Kidney (tissue), 14 donors: Measurements from ENCODE around the gene NUFIP1. TPM values are rescaled to one million over a fixed set of nuclear protein-coding genes. Genes with fewer than 3 reads are reported as not detected.

Experiments
- DNase-seq, 5 donors: peaks; one replicate each; pipeline ENCODE4 v3.0.0-alpha.2; 2013 to 2020
- FAIRE-seq: peaks from 2 replicates; lab custom pipeline; 2012; peaks lifted over from hg19 to GRCh38; lab: Jason Lieb, UNC
- H3K27ac ChIP-seq, 2 donors: one replicate each; pipeline ENCODE4 v1.7.0; 2013; ENCODE audit warnings: low read depth in 2 of 2, low read length in 2 of 2, inconsistent platforms in 1 of 2
- H3K27me3 ChIP-seq: one replicate; pipeline ENCODE4 v1.7.1; 2013; ENCODE audit warnings: low read length, inconsistent platforms; ENCODE audit not compliant: control insufficient read depth, insufficient read depth
- H3K36me3 ChIP-seq, 3 donors: one replicate each; pipeline versions ENCODE4 v1.7.0 to v1.7.1; 2013; ENCODE audit warnings: low read length in 3 of 3, control low read depth in 1 of 3, inconsistent platforms in 1 of 3; ENCODE audit not compliant: insufficient read depth in 3 of 3, control insufficient read depth in 2 of 3
- H3K4me1 ChIP-seq, 3 donors: one replicate each; pipeline versions ENCODE4 v1.7.0 to v1.7.1; 2013; ENCODE audit warnings: low read length in 3 of 3, inconsistent platforms in 1 of 3, low read depth in 1 of 3; ENCODE audit not compliant: control insufficient read depth in 2 of 3, insufficient read depth in 2 of 3
- H3K4me3 ChIP-seq, 3 donors: one replicate each; pipeline versions ENCODE4 v1.7.0 to v1.8.1; 2013; ENCODE audit warnings: low read length in 3 of 3, control low read depth in 1 of 3, inconsistent platforms in 1 of 3
- H3K9ac ChIP-seq, 3 donors: one replicate each; pipeline versions ENCODE4 v1.7.0 to v1.7.1; 2013; ENCODE audit warnings: low read length in 3 of 3, control low read depth in 1 of 3, inconsistent platforms in 1 of 3
- H3K9me3 ChIP-seq, 3 donors: one replicate each; pipeline versions ENCODE4 v1.7.0 to v1.7.1; 2013; ENCODE audit warnings: low read length in 3 of 3, control low read depth in 1 of 3, inconsistent platforms in 1 of 3; ENCODE audit not compliant: control insufficient read depth in 2 of 3, insufficient read depth in 1 of 3
- CTCF ChIP-seq: IDR thresholded peaks from 3 replicates; pipeline ENCODE4 v1.5.1; 2012; ENCODE audit warnings: mild to moderate bottlenecking, moderate library complexity, borderline replicate concordance; ENCODE audit not compliant: insufficient read depth; ENCODE audit errors: extremely low read depth
- intact Hi-C: fragments of 100-400 bp; cut with DNase I; formaldehyde crosslinking; loops from one replicate; pipeline ENCODE4 v1.11.1; 2022
- polyA plus RNA-seq: library from polyadenylated mRNA; stranded (reverse); fragments of 350-450 nt; fragmentation: Illumina TruSeq; extraction: RNeasy Lipid Tissue Mini Kit (QIAGEN cat#74804); gene quantifications from one replicate; pipeline ENCODE4 v1.2.3, GENCODE V29; 2014; ENCODE audit warnings: low read depth, low replicate concordance; ENCODE audit not compliant: insufficient read depth
- total RNA-seq: library from RNA; stranded (reverse); fragmentation: NEBNext Ultra II Directional; extraction: Animal tissue kit (Norgen Biotek cat#: 25700); gene quantifications from one replicate; pipeline ENCODE4 v1.2.1, GENCODE V29; 2021
- donor health status: control.
- donor health status: control.
- donor health status: control.
- donor health status: control.
- donor health status: control.
- donor health status: DM: yes; HTN: yes; CAD: no.
- donor health status: Normal renal cell carcinoma (clear cell type).

The NUFIP1 gene
- total and polyA plus RNA-seq, 2 donors from 2014 or later, result 3.4 to 5.5 TPM

- DNase-seq (no peak), FAIRE-seq (no peak)
- Histone ChIP-seq H3K9me3 (peaks cover 0 to 7% (median 3%) of the 10 kb centered on the region in 3 donors), H3K36me3 (peaks cover 6 to 13% (median 8%) of the 10 kb centered on the region in 3 donors), H3K4me3 (no peak overlapping the region), H3K9ac (no peak overlapping the region), H3K27ac (no peak overlapping the region), H3K27me3 (no peaks in the 10 kb centered on the region), H3K4me1 (no peaks in the 10 kb centered on the region)
- intact Hi-C loops, result no loop called here
- TF ChIP-seq CTCF, result no peak
These were observed 27.3 kb downstream of the NUFIP1 start for GRCh38 chr13:44961997-44962396.

- H3K27me3 ChIP-seq, result no peaks in the 10 kb centered on the region
- H3K9me3 ChIP-seq, result no peaks in the 10 kb centered on the region
- TF ChIP-seq CTCF, result no peak
- DNase-seq (peak in 2 of 5 donors; percentile 34 to 39), FAIRE-seq (no peak)
- peaks cover 0 to 2% (median 2%) of the 10 kb centered on the region in 3 donors for H3K36me3 ChIP-seq
- intact Hi-C loops, result no loop called here
- H3K4me1 ChIP-seq, result no peaks in the 10 kb centered on the region
- no peak overlapping the region for H3K27ac ChIP-seq
- no peak overlapping the region for H3K9ac ChIP-seq
- H3K4me3 ChIP-seq, result no peak overlapping the region
These were observed 33.9 kb downstream of the NUFIP1 start for GRCh38 chr13:44955406-44955805.

- Histone ChIP-seq H3K36me3 (peaks cover 0 to 2% (median under 1%) of the 10 kb centered on the region in 3 donors), H3K9me3 (no peaks in the 10 kb centered on the region), H3K27ac (no peak overlapping the region), H3K27me3 (no peaks in the 10 kb centered on the region), H3K9ac (no peak overlapping the region), H3K4me1 (no peaks in the 10 kb centered on the region), H3K4me3 (no peak overlapping the region)
- no peak for DNase-seq
- intact Hi-C loops, result no loop called here
- no peak for FAIRE-seq
- no peak for TF ChIP-seq CTCF
These were observed 35.0 kb downstream of the NUFIP1 start for GRCh38 chr13:44954224-44954623.

GRCh38 chr13:44952671-44953070 is 36.6 kb downstream of the NUFIP1 start:
- intact Hi-C loops, result no loop called here
- Histone ChIP-seq H3K9me3 (no peaks in the 10 kb centered on the region), H3K27me3 (no peaks in the 10 kb centered on the region), H3K9ac (no peak overlapping the region), H3K36me3 (peaks cover 0 to 2% (median 0%) of the 10 kb centered on the region in 3 donors), H3K4me1 (no peaks in the 10 kb centered on the region), H3K4me3 (no peak overlapping the region), H3K27ac (no peak overlapping the region)
- DNase-seq, result no peak
- no peak for FAIRE-seq
- TF ChIP-seq CTCF, result no peak
